HepG2 (cell line): ENCODE measurements around the gene TMTC4. TPM values are rescaled to one million over a fixed set of nuclear protein-coding genes. Genes with fewer than 3 reads are reported as not detected.

ENCODE experiments used
- BORCS8-MEF2B ChIP-seq: sonication (generic); formaldehyde crosslinking; IDR thresholded peaks from 2 replicates; pipeline ENCODE4 v1.8.0; 2022; ENCODE audit warnings: mild to moderate bottlenecking, missing genetic modification reagents
- CSRNP2 ChIP-seq: sonication (generic); formaldehyde crosslinking; conservative IDR thresholded peaks from 2 replicates; pipeline ENCODE4 v1.8.0; 2022; ENCODE audit warnings: low read depth, missing genetic modification reagents
- DMAP1 ChIP-seq: IDR thresholded peaks from 2 replicates; pipeline ENCODE4 v1.6.1; 2016
- FOXC1 ChIP-seq: sonication (generic); formaldehyde crosslinking; IDR thresholded peaks from 2 replicates; pipeline ENCODE4 v1.8.0; 2022; ENCODE audit warnings: mild to moderate bottlenecking, missing genetic modification reagents, borderline replicate concordance
- IKZF5 ChIP-seq: IDR thresholded peaks from 2 replicates; pipeline ENCODE4 v1.6.1; 2018; ENCODE audit warnings: missing genetic modification reagents, mild to moderate bottlenecking, missing compliant biosample characterization
- IRX3 ChIP-seq: sonication (generic); formaldehyde crosslinking; IDR thresholded peaks from 2 replicates; pipeline ENCODE4 v1.8.1; 2023; ENCODE audit warnings: mild to moderate bottlenecking, low read depth, missing genetic modification reagents, borderline replicate concordance
- MATR3 ChIP-seq: sonication (generic); formaldehyde crosslinking; IDR thresholded peaks from 2 replicates; pipeline ENCODE4 v1.4.0; 2020; ENCODE audit warnings: missing genetic modification reagents
- MEIS2 ChIP-seq: sonication (generic); formaldehyde crosslinking; IDR thresholded peaks from 2 replicates; pipeline ENCODE4 v1.9.0; 2021; ENCODE audit warnings: mild to moderate bottlenecking, missing genetic modification reagents
- STAT5B ChIP-seq: sonication (generic); formaldehyde crosslinking; IDR thresholded peaks from 2 replicates; pipeline ENCODE4 v1.4.0; 2020; ENCODE audit warnings: missing genetic modification reagents
- TAF15 ChIP-seq: fragments of 200-400 bp; formaldehyde crosslinking; IDR thresholded peaks from one replicate; pipeline ENCODE4 v1.6.1; 2018; ENCODE audit warnings: mild to moderate bottlenecking, low read depth, low read length; ENCODE audit not compliant: poor library complexity, severe bottlenecking
- USF2 ChIP-seq, 2 experiments: sonication (generic) in 1 of 2; formaldehyde crosslinking in 1 of 2; IDR thresholded peaks; 2 replicates each; pipeline versions ENCODE4 v1.5.1 to v1.6.1; 2011 to 2020; ENCODE audit warnings: borderline replicate concordance in 1 of 2, low read depth in 1 of 2, low read length in 1 of 2, mild to moderate bottlenecking in 1 of 2, missing genetic modification reagents in 1 of 2, moderate library complexity in 1 of 2
- ZNF180 ChIP-seq: sonication (generic); formaldehyde crosslinking; IDR thresholded peaks from 2 replicates; pipeline ENCODE4 v1.4.0; 2020; ENCODE audit warnings: low read depth, missing genetic modification reagents, borderline replicate concordance
- ZNF276 ChIP-seq: sonication (generic); formaldehyde crosslinking; IDR thresholded peaks from 2 replicates; pipeline ENCODE4 v1.4.0; 2020; ENCODE audit warnings: mild to moderate bottlenecking, low read depth, missing genetic modification reagents
- ZNF510 ChIP-seq: sonication (generic); formaldehyde crosslinking; IDR thresholded peaks from 2 replicates; pipeline ENCODE4 v1.4.0; 2020; ENCODE audit warnings: low read depth, mild to moderate bottlenecking, missing genetic modification reagents
- ZNF670 ChIP-seq: sonication (generic); formaldehyde crosslinking; IDR thresholded peaks from 2 replicates; pipeline ENCODE4 v1.8.0; 2022; ENCODE audit warnings: mild to moderate bottlenecking, missing genetic modification reagents, borderline replicate concordance
- ZNF703 ChIP-seq: sonication (generic); formaldehyde crosslinking; IDR thresholded peaks from 2 replicates; pipeline ENCODE4 v1.5.1; 2020; ENCODE audit warnings: missing genetic modification reagents, mild to moderate bottlenecking, moderate library complexity, borderline replicate concordance
- polyA plus RNA-seq, 8 experiments: library from polyadenylated mRNA; depleted of rRNA in 3 of 8; stranded (reverse) in 7 of 8; unstranded in 1 of 8; fragments of >200 nt; fragmentation: Illumina TruSeq in 4 of 8; extraction: Trizol in 4 of 8; gene quantifications; 2 replicates each; pipeline versions ENCODE4 v1.2.1 to v1.2.3, GENCODE V29; 2011 to 2016; ENCODE audit warnings: low read depth in 4 of 8, missing spikeins in 1 of 8, mixed read lengths in 1 of 8; ENCODE audit not compliant: insufficient read depth in 1 of 8
- total RNA-seq, 5 experiments: library from RNA; depleted of rRNA; stranded (reverse); fragments of >200 nt; fragmentation: Illumina TruSeq; extraction: Trizol; gene quantifications; 2 replicates each; pipeline ENCODE4 v1.2.3, GENCODE V29; 2016; ENCODE audit warnings: low read depth in 1 of 5

TMTC4 gene
- total and polyA plus RNA-seq, 2 of the 13 experiments (the other 11 are each of a cell fraction or from before 2014, with no cell fraction given): 16.0 to 22.6 TPM

GRCh38 chr13:100667894-100668293 lies 6.7 kb downstream of the TMTC4 start (continued):
- TF ChIP-seq CSRNP2 (CRISPR knock-in tag) (no peak), USF2 (IDR thresholded peaks at IDR 0.05; ENCODE audit: low read depth, low read length) (no peak), USF2 (CRISPR knock-in tag; IDR thresholded peaks at IDR 0.05; ENCODE audit: borderline replicate concordance) (no peak), STAT5B (CRISPR knock-in tag) (no peak), BORCS8-MEF2B (CRISPR knock-in tag) (no peak), ZNF703 (CRISPR knock-in tag) (no peak), ZNF276 (CRISPR knock-in tag) (no peak), TAF15 (no peak), DMAP1 (CRISPR knock-in tag) (no peak), IKZF5 (CRISPR knock-in tag) (no peak), IRX3 (CRISPR knock-in tag) (no peak), MEIS2 (no peak), ZNF180 (no peak), ZNF510 (CRISPR knock-in tag) (no peak), ZNF670 (no peak), MATR3 (no peak), FOXC1 (CRISPR knock-in tag) (no peak)
- TF ChIP-seq, all 625 proteins: peak for 0
